GM06990 (cell line): ENCODE measurements around the gene PARD6G.

Experiments used
- DNase-seq: peaks from one replicate; pipeline ENCODE4 v3.0.0-alpha.2; 2011; ENCODE audit not compliant: insufficient read length; ENCODE audit errors: extremely low read depth
- H3K27me3 ChIP-seq: replicated peaks from 2 replicates; pipeline ENCODE4 v1.6.0; 2011; ENCODE audit warnings: low read length; ENCODE audit not compliant: control insufficient read depth, insufficient read depth
- H3K36me3 ChIP-seq: 2 replicates; pipeline ENCODE4 v1.5.1; 2011; ENCODE audit warnings: low read length; ENCODE audit not compliant: control insufficient read depth, insufficient read depth
- H3K4me3 ChIP-seq: replicated peaks from 2 replicates; pipeline ENCODE4 v1.5.1; 2011; ENCODE audit warnings: low read depth, mild to moderate bottlenecking, control low read depth, low read length
- TF ChIP-seq, protein P1 (sequence below): IDR thresholded peaks from 2 replicates; pipeline ENCODE4 v1.5.1; 2011; ENCODE audit warnings: low read length, control low read depth, mild to moderate bottlenecking, inconsistent platforms; ENCODE audit not compliant: insufficient read depth, poor library complexity, severe bottlenecking

The PARD6G gene

DNA sequence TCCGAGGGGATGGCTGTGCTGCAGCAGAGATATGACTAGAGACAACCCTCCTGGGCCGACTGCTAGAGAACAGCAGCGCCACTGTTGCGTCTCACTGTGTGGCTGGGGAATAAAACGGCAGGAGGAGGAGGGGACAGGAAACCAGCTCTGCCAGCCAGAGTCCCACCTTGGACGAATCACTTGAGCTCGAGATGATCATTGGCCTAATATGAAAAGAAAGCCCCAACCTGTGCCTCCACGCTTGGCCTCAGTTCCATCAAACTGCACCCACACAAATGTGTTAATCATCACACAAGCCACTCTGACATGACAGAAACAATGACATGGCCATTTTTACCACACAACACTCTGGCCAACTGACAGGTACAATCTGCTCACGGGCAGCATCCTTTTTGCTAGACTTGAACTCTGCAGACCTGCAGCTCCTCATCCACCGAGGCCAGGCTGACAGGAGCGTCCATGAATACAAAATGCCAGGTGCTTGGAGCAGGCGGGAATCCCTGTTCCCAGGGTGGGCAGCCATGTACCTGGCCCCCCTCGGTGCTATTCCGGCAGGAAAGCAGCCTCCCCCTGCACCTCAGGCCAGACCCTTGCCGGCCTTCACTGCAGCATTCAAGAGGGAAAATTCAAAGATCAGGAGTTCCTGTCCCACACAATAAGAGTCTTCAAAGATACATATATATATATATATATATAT lies 52.3 kb downstream of the PARD6G start:
- Histone ChIP-seq H3K4me3 (no peak overlapping the region), H3K27me3 (no peaks in the 10 kb centered on the region; the same call in 1 of the 2 replicates), H3K36me3 (no peaks in the 10 kb centered on the region)
- no peak for DNase-seq
- TF ChIP-seq, protein P1, sequence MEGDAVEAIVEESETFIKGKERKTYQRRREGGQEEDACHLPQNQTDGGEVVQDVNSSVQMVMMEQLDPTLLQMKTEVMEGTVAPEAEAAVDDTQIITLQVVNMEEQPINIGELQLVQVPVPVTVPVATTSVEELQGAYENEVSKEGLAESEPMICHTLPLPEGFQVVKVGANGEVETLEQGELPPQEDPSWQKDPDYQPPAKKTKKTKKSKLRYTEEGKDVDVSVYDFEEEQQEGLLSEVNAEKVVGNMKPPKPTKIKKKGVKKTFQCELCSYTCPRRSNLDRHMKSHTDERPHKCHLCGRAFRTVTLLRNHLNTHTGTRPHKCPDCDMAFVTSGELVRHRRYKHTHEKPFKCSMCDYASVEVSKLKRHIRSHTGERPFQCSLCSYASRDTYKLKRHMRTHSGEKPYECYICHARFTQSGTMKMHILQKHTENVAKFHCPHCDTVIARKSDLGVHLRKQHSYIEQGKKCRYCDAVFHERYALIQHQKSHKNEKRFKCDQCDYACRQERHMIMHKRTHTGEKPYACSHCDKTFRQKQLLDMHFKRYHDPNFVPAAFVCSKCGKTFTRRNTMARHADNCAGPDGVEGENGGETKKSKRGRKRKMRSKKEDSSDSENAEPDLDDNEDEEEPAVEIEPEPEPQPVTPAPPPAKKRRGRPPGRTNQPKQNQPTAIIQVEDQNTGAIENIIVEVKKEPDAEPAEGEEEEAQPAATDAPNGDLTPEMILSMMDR = no peak

DNA sequence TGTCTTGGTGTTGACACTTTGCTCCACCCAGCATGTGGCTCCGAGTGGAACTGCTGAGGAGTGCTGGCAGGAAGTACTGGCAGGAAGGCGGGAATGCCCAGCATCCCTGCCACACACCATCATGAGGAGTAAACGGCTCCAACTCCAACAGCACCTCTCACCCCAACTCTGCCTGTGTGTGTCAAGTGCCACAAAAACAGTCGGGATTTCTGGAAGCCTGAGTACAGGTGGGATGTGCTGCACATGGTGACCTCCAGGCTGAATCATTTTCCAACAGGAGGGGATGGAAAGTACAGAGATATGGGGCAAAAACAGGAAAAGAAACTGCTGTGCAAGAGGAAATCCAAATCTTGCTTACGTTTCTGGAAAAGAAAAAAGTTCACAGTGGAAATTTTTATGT lies 53.6 kb downstream of the PARD6G start:
- Histone ChIP-seq H3K4me3 (no peak overlapping the region), H3K36me3 (no peaks in the 10 kb centered on the region), H3K27me3 (no peaks in the 10 kb centered on the region; the same call in 1 of the 2 replicates)
- no peak for DNase-seq
- TF ChIP-seq, protein P1 = no peak

DNA sequence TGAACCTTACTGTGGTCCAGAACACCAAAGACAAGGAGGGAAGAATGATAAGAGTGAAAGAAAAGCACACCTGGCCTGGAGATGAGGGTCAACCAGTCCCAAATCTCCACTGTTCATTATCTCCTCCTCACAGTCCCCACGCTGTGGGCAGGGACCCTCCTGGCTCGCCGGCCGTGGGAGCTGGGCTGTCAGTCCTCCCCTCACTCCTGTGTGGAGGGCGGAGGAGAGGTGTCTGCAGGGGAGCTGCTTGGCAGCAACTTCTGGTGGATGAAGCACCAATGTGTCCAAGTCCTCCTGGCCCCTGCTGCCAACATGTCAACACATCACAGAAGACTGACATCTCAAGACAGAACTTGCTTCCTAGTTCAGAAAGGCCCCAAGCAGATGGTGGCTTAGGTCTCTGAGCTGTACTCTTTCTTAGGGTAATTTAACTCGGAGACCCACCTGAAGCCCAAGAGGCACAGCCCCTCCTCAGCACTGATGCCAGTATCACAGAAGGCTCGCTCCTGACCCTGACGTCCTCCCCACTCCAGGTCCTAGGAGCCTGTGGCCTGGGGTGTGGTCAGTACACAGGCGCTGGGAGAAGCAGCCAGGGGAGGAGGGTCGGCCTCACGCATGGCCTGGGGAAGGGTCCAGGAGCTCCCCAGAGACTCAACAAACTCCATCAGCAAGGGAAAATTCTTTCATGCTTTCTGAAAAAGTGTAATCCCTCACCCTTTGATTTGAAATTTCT lies 54.5 kb downstream of the PARD6G start:
- Histone ChIP-seq H3K27me3 (no peaks in the 10 kb centered on the region; the same call in 1 of the 2 replicates), H3K4me3 (no peak overlapping the region), H3K36me3 (no peaks in the 10 kb centered on the region)
- TF ChIP-seq, protein P1 = no peak
- no peak for DNase-seq

DNA sequence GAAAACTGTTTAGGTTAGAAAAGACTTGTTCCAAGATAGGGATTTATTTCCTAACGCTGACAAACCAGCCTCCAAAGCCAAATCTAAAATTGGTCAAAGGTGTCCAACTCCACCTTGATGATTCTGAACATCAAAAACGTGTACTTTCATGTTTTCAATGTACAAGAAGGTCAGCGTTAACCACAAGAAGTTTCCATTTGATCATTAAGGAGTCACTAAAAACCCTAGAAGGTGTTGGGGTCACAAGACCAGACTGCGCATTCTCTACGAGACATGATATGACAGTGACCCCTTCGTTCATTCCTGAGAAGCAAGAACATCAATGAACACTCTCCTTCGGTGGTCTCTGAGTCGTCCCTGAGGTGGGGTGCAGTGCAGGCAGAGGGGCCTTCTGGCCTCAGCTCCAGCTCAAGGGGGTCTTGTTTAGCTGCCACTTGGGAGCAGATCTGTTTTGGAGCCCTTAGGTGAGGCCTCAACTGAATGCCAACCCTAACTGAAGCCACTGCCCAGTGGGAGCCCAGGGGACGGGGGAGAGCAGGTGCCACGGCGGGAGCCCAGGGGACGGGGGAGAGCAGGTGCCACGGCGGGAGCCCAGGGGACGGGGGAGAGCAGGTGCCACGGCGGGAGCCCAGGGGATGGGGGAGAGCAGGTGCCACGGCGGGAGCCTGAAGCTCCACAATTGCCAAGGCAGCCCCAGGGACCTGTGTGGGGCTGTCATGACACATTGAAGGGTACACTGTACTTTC lies 55.2 kb downstream of the PARD6G start:
- no peak for DNase-seq
- TF ChIP-seq, protein P1 = no peak
- Histone ChIP-seq H3K36me3 (no peaks in the 10 kb centered on the region), H3K27me3 (no peaks in the 10 kb centered on the region; the same call in 1 of the 2 replicates), H3K4me3 (no peak overlapping the region)

DNA sequence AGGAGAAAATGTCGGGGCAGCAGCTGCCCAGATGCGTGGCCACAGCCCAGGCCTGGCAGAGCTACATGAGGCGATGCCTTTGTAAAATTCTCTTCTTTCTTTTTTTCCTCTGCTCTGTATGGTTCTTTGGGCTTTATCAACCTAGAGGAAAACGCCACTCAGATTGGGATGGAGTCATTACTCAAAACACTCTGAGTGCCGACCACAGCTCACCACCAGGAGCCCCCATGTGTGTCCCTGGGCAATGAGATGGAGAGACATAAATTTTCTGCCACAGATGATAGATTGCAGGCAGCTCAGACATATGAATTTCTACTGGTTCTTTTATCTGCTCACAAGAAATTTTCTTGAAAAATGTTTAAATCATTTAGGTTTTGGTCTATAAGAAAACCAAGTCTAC lies 56.0 kb downstream of the PARD6G start:
- no peak for DNase-seq

More for the DNA sequence above, 56.0 kb downstream of the PARD6G start:
- H3K27me3 ChIP-seq = no peaks in the 10 kb centered on the region; the same call in 1 of the 2 replicates
- no peaks in the 10 kb centered on the region for H3K36me3 ChIP-seq
- TF ChIP-seq, protein P1 = no peak
- H3K4me3 ChIP-seq = no peak overlapping the region
